ENCODE measurements around the gene FUT8. TPM values are rescaled to one million over a fixed set of nuclear protein-coding genes. Genes with fewer than 3 reads are reported as not detected.

FUT8 gene
- total RNA-seq, 4 donors from 2014 or later, result 29.2 to 55.5 (median 41.1) TPM

GRCh38 chr14:65594153-65594881 is 181.8 kb downstream of the FUT8 start:
- TF ChIP-seq POLR2A (IDR thresholded peaks at IDR 0.05) (no peak), CTCF (IDR thresholded peaks at IDR 0.05) (no peak)
- DNase-seq, result no peak
- Histone ChIP-seq H3K36me3 (no peaks in the 10 kb centered on the region), H3K27ac (no peak overlapping the region), H3K4me3 (replicated peaks in 1 of 3) (no peak overlapping the region), H3K4me1 (no peaks in the 10 kb centered on the region), H3K27me3 (no peaks in the 10 kb centered on the region), H3K9me3 (no peaks in the 10 kb centered on the region)
- intact Hi-C loops (cut with DNase I), result no loop called here
- 92 to 94% methylated on average over 10 to 13 of the region's 13 CpGs for WGBS, 2 donors

- H3K27me3 ChIP-seq, result no peaks in the 10 kb centered on the region
- DNase-seq, result no peak
- intact Hi-C loops (cut with DNase I), result no loop called here
- WGBS, 2 donors, result 98 to 99% methylated on average over 5 of the region's 5 CpGs
- no peak overlapping the region for H3K27ac ChIP-seq
- TF ChIP-seq CTCF (IDR thresholded peaks at IDR 0.05) (no peak), POLR2A (IDR thresholded peaks at IDR 0.05) (no peak)
- H3K4me3 ChIP-seq (replicated peaks in 1 of 3), result no peak overlapping the region
- H3K36me3 ChIP-seq, result no peaks in the 10 kb centered on the region
- no peaks in the 10 kb centered on the region for H3K4me1 ChIP-seq
- H3K9me3 ChIP-seq, result no peaks in the 10 kb centered on the region
Measured at GRCh38 chr14:65594882-65595237, 182.3 kb downstream of the FUT8 start.

GRCh38 chr14:65599375-65599774 is 186.8 kb downstream of the FUT8 start:
- intact Hi-C loops (cut with DNase I), result no loop called here
- no peaks in the 10 kb centered on the region for H3K9me3 ChIP-seq
- H3K4me3 ChIP-seq (replicated peaks in 1 of 3), result no peak overlapping the region
- H3K27me3 ChIP-seq, result no peaks in the 10 kb centered on the region
- no peak for DNase-seq
- no peaks in the 10 kb centered on the region for H3K4me1 ChIP-seq
- no peak overlapping the region for H3K27ac ChIP-seq
- H3K36me3 ChIP-seq, result no peaks in the 10 kb centered on the region
- 31 to 37% methylated on average over 1 of the region's 1 CpG for WGBS, 2 donors
- TF ChIP-seq POLR2A (IDR thresholded peaks at IDR 0.05) (no peak), CTCF (IDR thresholded peaks at IDR 0.05) (no peak)

- Histone ChIP-seq H3K4me3 (replicated peaks in 1 of 3) (no peak overlapping the region), H3K27ac (no peak overlapping the region), H3K27me3 (no peaks in the 10 kb centered on the region), H3K9me3 (no peaks in the 10 kb centered on the region), H3K4me1 (no peaks in the 10 kb centered on the region), H3K36me3 (no peaks in the 10 kb centered on the region)
- no peak for DNase-seq
- intact Hi-C loops (cut with DNase I), result no loop called here
- TF ChIP-seq CTCF (IDR thresholded peaks at IDR 0.05) (no peak), POLR2A (IDR thresholded peaks at IDR 0.05) (no peak)
- WGBS, 2 donors, result 80 to 82% methylated on average over 3 of the region's 3 CpGs
Measured at GRCh38 chr14:65600742-65601141, 188.2 kb downstream of the FUT8 start.

- H3K27ac ChIP-seq, result no peak overlapping the region
- H3K27me3 ChIP-seq, result no peaks in the 10 kb centered on the region
- no peak overlapping the region for H3K4me3 ChIP-seq (replicated peaks in 1 of 3)
- no peaks in the 10 kb centered on the region for H3K4me1 ChIP-seq
- DNase-seq, result no peak
- intact Hi-C loops (cut with DNase I), result no loop called here
- no peaks in the 10 kb centered on the region for H3K36me3 ChIP-seq
- no peaks in the 10 kb centered on the region for H3K9me3 ChIP-seq
- TF ChIP-seq POLR2A (IDR thresholded peaks at IDR 0.05) (no peak), CTCF (IDR thresholded peaks at IDR 0.05) (no peak)
Measured at GRCh38 chr14:65604535-65604934, 192.0 kb downstream of the FUT8 start.

Data from thyroid gland (tissue), 4 donors.